Measurements from ENCODE around the gene BASP1. TPM values are rescaled to one million over a fixed set of nuclear protein-coding genes. Genes with fewer than 3 reads are reported as not detected.

BASP1 gene
- total and polyA plus RNA-seq, 10 of the 15 experiments (the other 5 are each of a cell fraction or from before 2014, with no cell fraction given) = 27.3 to 190 (median 102) TPM

- CTCF ChIA-PET = interaction anchor here (0.6 to 1.0 kb wide), 4 partner anchors 13 to 548 kb away, joined by 3 to 5 read pairs (median 4); no protein-coding TSS in a partner anchor
- Histone ChIP-seq H3K4me2 (ENCODE audit: control insufficient read depth, insufficient read depth) (no peak overlapping the region), H3K27me3 (replicated peaks in 1 of 2; ENCODE audit: control insufficient read depth in 2 of 2, insufficient read depth in 2 of 2, low read length in 1 of 2) (no peaks in the 10 kb centered on the region), H2AFZ (ENCODE audit: control insufficient read depth, low read depth, low read length) (no peak overlapping the region), H3K36me3 (ENCODE audit: control insufficient read depth in 2 of 2, insufficient read depth in 2 of 2, low read length in 1 of 2) (peaks cover 0 to 2% of the 10 kb centered on the region in 2 experiments; a peak in 2 of 4 replicates), H3K4me3 (no peak overlapping the region), H3K9ac (ENCODE audit: control insufficient read depth, insufficient read depth, low read length) (no peak overlapping the region), H4K20me1 (ENCODE audit: control insufficient read depth, insufficient read depth) (no peaks in the 10 kb centered on the region), H3K27ac (ENCODE audit: control insufficient read depth, insufficient read depth) (no peak overlapping the region), H3K9me3 (replicated peaks; ENCODE audit: control insufficient read depth, insufficient read depth, low read length) (no peaks in the 10 kb centered on the region), H3K4me1 (ENCODE audit: control insufficient read depth, insufficient read depth, low read length) (no peaks in the 10 kb centered on the region), H3K79me2 (ENCODE audit: control insufficient read depth, insufficient read depth, low read length) (peaks cover 18% of the 10 kb centered on the region)
- SMC1A ChIA-PET (ENCODE audit: uncharacterized antibody, unreplicated experiment) = interaction anchor here (1.1 to 3.0 kb wide), 3 partner anchors 10 to 14 kb away, joined by 3 to 10 read pairs (median 7); no protein-coding TSS in a partner anchor
- POLR2A ChIA-PET = no interaction called here
- FAIRE-seq = no peak
- ATAC-seq = no peak
- no peak for DNase-seq (ENCODE audit: low read depth, low spot score)
- BruUV-seq (replicated peaks) = no TSS peak
- intact Hi-C loops (cut with micrococcal nuclease; ENCODE audit: unreplicated experiment) = no loop called here
- RAD21 ChIA-PET (ENCODE audit: unreplicated experiment) = interaction anchor here (1.2 kb wide), 1 partner anchor 22 kb away, joined by 5 read pairs; no protein-coding TSS in a partner anchor
- TF ChIP-seq JUNB (IDR thresholded peaks at IDR 0.05) (peak; percentile 23; the same call in 1 of the 2 replicates), CEBPB (IDR thresholded peaks at IDR 0.05; ENCODE audit: borderline replicate concordance in 1 of 2, low read depth in 2 of 2, low read length in 2 of 2) (no peak)
- WGBS (ENCODE audit: insufficient coverage, insufficient replicate concordance, low lambda C conversion rate, missing lambda C conversion rate) = 26% methylated on average over 6 of the region's 6 CpGs
- in situ Hi-C loops (cut with MboI) = loop anchor here (25.0 kb wide), 1 partner anchor 1499 kb away; no protein-coding TSS in a partner anchor
These were observed 21.1 kb downstream of the BASP1 start for GRCh38 chr5:17238521-17239041.

- no peak for FAIRE-seq
- ChIA-PET SMC1A (ENCODE audit: uncharacterized antibody, unreplicated experiment) (interaction anchor here (0.8 to 1.1 kb wide), 3 partner anchors 9 to 14 kb away, joined by 3 to 4 read pairs (median 3); no protein-coding TSS in a partner anchor), CTCF (interaction anchor here (0.5 kb wide), 1 partner anchor 17 kb away, joined by 3 read pairs; no protein-coding TSS in a partner anchor), POLR2A (interaction anchor here (1.0 kb wide), 1 partner anchor 34 kb away, joined by 3 read pairs; no protein-coding TSS in a partner anchor), RAD21 (ENCODE audit: unreplicated experiment) (interaction anchor here (1.1 to 1.2 kb wide), 2 partner anchors 16 to 17 kb away, joined by 3 to 4 read pairs; no protein-coding TSS in a partner anchor)
- Histone ChIP-seq H3K27me3 (replicated peaks in 1 of 2; ENCODE audit: control insufficient read depth in 2 of 2, insufficient read depth in 2 of 2, low read length in 1 of 2) (no peaks in the 10 kb centered on the region), H4K20me1 (ENCODE audit: control insufficient read depth, insufficient read depth) (no peaks in the 10 kb centered on the region), H3K9me3 (replicated peaks; ENCODE audit: control insufficient read depth, insufficient read depth, low read length) (no peaks in the 10 kb centered on the region), H3K36me3 (ENCODE audit: control insufficient read depth in 2 of 2, insufficient read depth in 2 of 2, low read length in 1 of 2) (peaks cover 0 to 2% of the 10 kb centered on the region in 2 experiments; a peak in 2 of 4 replicates), H2AFZ (ENCODE audit: control insufficient read depth, low read depth, low read length) (no peak overlapping the region), H3K4me3 (no peak overlapping the region), H3K27ac (ENCODE audit: control insufficient read depth, insufficient read depth) (no peak overlapping the region), H3K4me1 (ENCODE audit: control insufficient read depth, insufficient read depth, low read length) (no peaks in the 10 kb centered on the region), H3K4me2 (ENCODE audit: control insufficient read depth, insufficient read depth) (no peak overlapping the region), H3K79me2 (ENCODE audit: control insufficient read depth, insufficient read depth, low read length) (peaks cover 18% of the 10 kb centered on the region), H3K9ac (ENCODE audit: control insufficient read depth, insufficient read depth, low read length) (no peak overlapping the region)
- TF ChIP-seq WRNIP1 (IDR thresholded peaks at IDR 0.05; ENCODE audit: borderline replicate concordance, low read depth, low read length) = no peak
- intact Hi-C loops (cut with micrococcal nuclease; ENCODE audit: unreplicated experiment) = no loop called here
- no peak for ATAC-seq
- DNase-seq (ENCODE audit: low read depth, low spot score) = no peak
- no TSS peak for BruUV-seq (replicated peaks)
- in situ Hi-C loops (cut with MboI) = loop anchor here (25.0 kb wide), 1 partner anchor 1497 kb away; no protein-coding TSS in a partner anchor
- WGBS (ENCODE audit: insufficient coverage, insufficient replicate concordance, low lambda C conversion rate, missing lambda C conversion rate) = 65% methylated on average over 6 of the region's 6 CpGs
These were observed 22.5 kb downstream of the BASP1 start for GRCh38 chr5:17239953-17240352.
